GM12878 (cell line): ENCODE measurements around the gene TMEM86A.

ENCODE experiments used
- JUND ChIP-seq: IDR thresholded peaks from 2 replicates; pipeline ENCODE4 v1.6.1; 2012; ENCODE audit warnings: low read depth, mild to moderate bottlenecking, low read length, improper control_type of control experiment, moderate library complexity
- MAX ChIP-seq: IDR thresholded peaks from 2 replicates; pipeline ENCODE4 v1.6.1; 2012; ENCODE audit warnings: low read depth, low read length, improper control_type of control experiment
- NR2F1 ChIP-seq: fragments of 450-650 bp; conservative IDR thresholded peaks from 2 replicates; pipeline ENCODE4 v1.6.1; 2017; ENCODE audit warnings: mild to moderate bottlenecking
- POLR2A ChIP-seq: IDR thresholded peaks from 2 replicates; pipeline ENCODE4 v1.6.1; 2011; ENCODE audit warnings: low read depth, mild to moderate bottlenecking, low read length
- RAD51 ChIP-seq: fragments of 450-650 bp; IDR thresholded peaks from 2 replicates; pipeline ENCODE4 v1.6.1; 2016; ENCODE audit warnings: moderate library complexity, mild to moderate bottlenecking, inconsistent platforms
- TF ChIP-seq, protein P1 (sequence below), 3 experiments: IDR thresholded peaks in 2 of 3; conservative IDR thresholded peaks in 1 of 3; 2 replicates each; pipeline ENCODE4 v1.5.1; 2011; ENCODE audit warnings: low read depth in 3 of 3, low read length in 3 of 3, mild to moderate bottlenecking in 3 of 3, control low read depth in 2 of 3, moderate library complexity in 2 of 3, inconsistent platforms in 1 of 3, mixed read lengths in 1 of 3; ENCODE audit not compliant: control insufficient read depth in 2 of 3, insufficient read depth in 1 of 3; ENCODE audit errors: extremely low read depth in 1 of 3

- TF ChIP-seq MAX, result no peak
- TF ChIP-seq, protein P1, sequence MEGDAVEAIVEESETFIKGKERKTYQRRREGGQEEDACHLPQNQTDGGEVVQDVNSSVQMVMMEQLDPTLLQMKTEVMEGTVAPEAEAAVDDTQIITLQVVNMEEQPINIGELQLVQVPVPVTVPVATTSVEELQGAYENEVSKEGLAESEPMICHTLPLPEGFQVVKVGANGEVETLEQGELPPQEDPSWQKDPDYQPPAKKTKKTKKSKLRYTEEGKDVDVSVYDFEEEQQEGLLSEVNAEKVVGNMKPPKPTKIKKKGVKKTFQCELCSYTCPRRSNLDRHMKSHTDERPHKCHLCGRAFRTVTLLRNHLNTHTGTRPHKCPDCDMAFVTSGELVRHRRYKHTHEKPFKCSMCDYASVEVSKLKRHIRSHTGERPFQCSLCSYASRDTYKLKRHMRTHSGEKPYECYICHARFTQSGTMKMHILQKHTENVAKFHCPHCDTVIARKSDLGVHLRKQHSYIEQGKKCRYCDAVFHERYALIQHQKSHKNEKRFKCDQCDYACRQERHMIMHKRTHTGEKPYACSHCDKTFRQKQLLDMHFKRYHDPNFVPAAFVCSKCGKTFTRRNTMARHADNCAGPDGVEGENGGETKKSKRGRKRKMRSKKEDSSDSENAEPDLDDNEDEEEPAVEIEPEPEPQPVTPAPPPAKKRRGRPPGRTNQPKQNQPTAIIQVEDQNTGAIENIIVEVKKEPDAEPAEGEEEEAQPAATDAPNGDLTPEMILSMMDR (IDR thresholded peaks at IDR 0.05 in 2 of 3, conservative IDR thresholded peaks at IDR 0.05 in 1 of 3; ENCODE audit: control insufficient read depth in 2 of 3, extremely low read depth in 1 of 3, insufficient read depth in 1 of 3, low read depth in 3 of 3, low read length in 3 of 3), result no peak
- no peak for TF ChIP-seq POLR2A
- TF ChIP-seq NR2F1, result no peak
- no peak for TF ChIP-seq JUND
- TF ChIP-seq RAD51, result no peak
Measured at GRCh38 chr11:18657673-18658072, 40.9 kb upstream of the TMEM86A start.
